Fibroblast of mammary gland (primary cell): ENCODE data around the gene CXCR1.
"Not testable (repeated sequence)": the region's sequence is repeated elsewhere in the genome, so short reads cannot be mapped to it uniquely, and the experiment has no call there.

Source experiments
- DNase-seq: peaks from one replicate; pipeline ENCODE4 v3.0.0-alpha.2; 2010; ENCODE audit warnings: low read depth
- H3K4me3 ChIP-seq: 2 replicates; pipeline ENCODE4 v1.5.1; 2011; ENCODE audit warnings: low read depth, mild to moderate bottlenecking, low read length, moderate library complexity; ENCODE audit not compliant: control insufficient read depth
- CTCF ChIP-seq: conservative IDR thresholded peaks from 2 replicates; pipeline ENCODE4 v1.5.1; 2011; ENCODE audit warnings: low read depth, low read length, inconsistent platforms; ENCODE audit not compliant: control insufficient read depth, insufficient read depth

The CXCR1 gene

GRCh38 chr2:218184331-218184730 is 17.6 kb upstream of the CXCR1 start:
- no peak for DNase-seq
- no peak overlapping the region for H3K4me3 ChIP-seq
- no peak for TF ChIP-seq CTCF

- DNase-seq = peak; percentile 56
- TF ChIP-seq CTCF = no peak
- no peak overlapping the region for H3K4me3 ChIP-seq
These were observed 13.8 kb upstream of the CXCR1 start for GRCh38 chr2:218180467-218181114.

GRCh38 chr2:218179782-218180181 is 13.0 kb upstream of the CXCR1 start:
- no peak for TF ChIP-seq CTCF
- DNase-seq = no peak
- H3K4me3 ChIP-seq = no peak overlapping the region

GRCh38 chr2:218172845-218173244 is 6.1 kb upstream of the CXCR1 start:
- no peak for TF ChIP-seq CTCF
- no peak for DNase-seq
- no peak overlapping the region for H3K4me3 ChIP-seq

- not testable (repeated sequence) for DNase-seq
These were observed 5.0 kb upstream of the CXCR1 start for GRCh38 chr2:218171744-218172143.

GRCh38 chr2:218169757-218170546 is 3.2 kb upstream of the CXCR1 start:
- DNase-seq = peak; percentile 58
- no peak overlapping the region for H3K4me3 ChIP-seq
- no peak for TF ChIP-seq CTCF

More at GRCh38 chr2:218171744-218172143, 5.0 kb upstream of the CXCR1 start:
- H3K4me3 ChIP-seq = not testable (repeated sequence)
